Hematopoietic multipotent progenitor cell (in vitro differentiated cells): ENCODE data around the gene FREM2. TPM values are rescaled to one million over a fixed set of nuclear protein-coding genes. Genes with fewer than 3 reads are reported as not detected.

Experiments
- DNase-seq, 3 donors: peaks; one replicate each; pipeline ENCODE4 v3.0.0-alpha.2; 2011 to 2015; ENCODE audit warnings: low read depth in 2 of 3, low spot score in 2 of 3
- total RNA-seq: library from RNA; depleted of rRNA; stranded (reverse); fragments of >200 nt; gene quantifications from one replicate; pipeline ENCODE4 v1.2.3, GENCODE V29; 2012

Gene FREM2
- total RNA-seq, 1 donor = under 0.01 TPM

GRCh38 chr13:38819053-38819452, 132.2 kb downstream of the FREM2 start:
- no peak for DNase-seq

DNA sequence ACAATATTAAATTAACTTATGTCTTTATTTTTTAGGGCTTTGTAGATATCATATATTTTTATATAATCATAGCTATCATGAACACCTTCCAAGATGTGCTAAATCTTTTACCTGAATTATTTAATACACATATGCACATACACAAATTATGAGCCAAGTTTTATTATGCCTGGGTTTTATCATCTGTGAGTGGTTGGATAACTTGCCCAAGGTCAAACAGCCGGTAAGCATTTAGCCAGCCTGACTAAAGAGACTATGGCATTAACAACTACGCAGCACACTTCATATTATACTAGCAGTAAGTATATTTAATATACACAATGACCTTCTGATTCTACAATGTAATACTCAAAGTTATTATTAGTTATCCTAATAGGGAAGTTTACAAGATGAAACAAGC, 132.7 kb downstream of the FREM2 start:
- DNase-seq = no peak

DNA sequence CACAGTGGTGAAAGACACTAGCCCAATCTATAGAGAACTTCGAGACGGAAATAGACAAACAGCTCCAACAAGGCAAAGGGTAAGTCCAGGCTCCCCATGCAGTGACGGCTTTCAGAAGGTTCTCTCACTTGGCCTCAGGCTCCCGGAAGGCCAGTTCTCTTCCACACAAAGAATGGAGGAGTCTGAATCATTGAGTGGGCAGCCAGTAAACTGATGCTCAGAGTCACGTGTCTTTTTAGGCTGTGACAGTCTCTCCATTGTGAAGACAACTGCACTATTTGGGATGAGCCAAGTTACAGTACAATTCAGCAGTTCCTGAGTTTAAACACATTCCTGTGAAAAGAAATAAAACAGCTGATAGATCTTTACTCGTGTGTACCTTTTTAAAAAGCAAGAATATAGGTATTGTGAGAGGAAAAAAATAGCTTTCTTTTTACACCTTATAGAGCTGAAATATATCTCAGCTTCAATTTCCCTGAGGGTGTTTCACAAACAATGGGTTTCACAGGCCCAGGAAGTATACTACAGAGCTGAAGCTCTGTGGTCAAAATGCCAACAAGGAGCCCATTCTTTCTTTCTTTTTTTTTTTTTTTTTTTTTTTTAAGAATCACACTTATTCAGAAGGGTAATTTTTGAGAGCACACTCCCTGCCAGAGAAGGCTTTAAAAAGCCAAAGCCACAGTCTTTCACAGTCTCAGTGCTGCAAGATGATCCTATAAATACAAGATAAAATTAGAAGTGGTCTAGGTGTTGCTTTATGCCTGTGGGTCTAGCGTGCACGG, 135.1 kb downstream of the FREM2 start:
- no peak for DNase-seq

- DNase-seq = no peak
Observed at GRCh38 chr13:38824342-38824741, 137.5 kb downstream of the FREM2 start.

- DNase-seq = no peak
Observed at GRCh38 chr13:38826182-38826813, 139.4 kb downstream of the FREM2 start.

- DNase-seq = no peak
Observed at GRCh38 chr13:38830442-38831045, 143.7 kb downstream of the FREM2 start.

DNA sequence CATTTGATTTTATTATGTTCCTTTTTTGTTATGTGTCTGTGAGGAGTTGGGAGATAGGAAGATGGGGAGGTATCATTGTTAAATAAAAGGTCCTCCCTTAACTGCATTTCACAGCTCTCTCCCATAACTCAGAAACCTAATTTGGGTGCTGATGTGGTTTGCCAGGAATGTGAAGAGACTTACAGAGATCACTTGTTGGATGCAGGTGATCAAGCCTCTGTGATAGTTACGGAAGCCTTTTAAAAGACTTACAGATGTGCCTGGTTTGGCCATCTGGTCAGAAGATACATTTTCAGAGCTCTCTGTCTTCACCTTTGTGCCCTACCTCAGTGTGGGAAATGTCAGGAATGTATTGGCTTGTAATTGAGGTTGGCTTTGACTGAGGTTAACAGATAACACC, 157.7 kb downstream of the FREM2 start:
- DNase-seq = no peak

- no peak for DNase-seq
Observed at GRCh38 chr13:38848360-38848759, 161.5 kb downstream of the FREM2 start.

GRCh38 chr13:38849315-38849714, 162.4 kb downstream of the FREM2 start:
- no peak for DNase-seq

GRCh38 chr13:38850868-38851626, 164.2 kb downstream of the FREM2 start:
- DNase-seq = no peak

- DNase-seq = no peak
Observed at GRCh38 chr13:38854226-38854625, 167.3 kb downstream of the FREM2 start.

- no peak for DNase-seq
Observed at GRCh38 chr13:38856065-38856464, 169.2 kb downstream of the FREM2 start.

DNA sequence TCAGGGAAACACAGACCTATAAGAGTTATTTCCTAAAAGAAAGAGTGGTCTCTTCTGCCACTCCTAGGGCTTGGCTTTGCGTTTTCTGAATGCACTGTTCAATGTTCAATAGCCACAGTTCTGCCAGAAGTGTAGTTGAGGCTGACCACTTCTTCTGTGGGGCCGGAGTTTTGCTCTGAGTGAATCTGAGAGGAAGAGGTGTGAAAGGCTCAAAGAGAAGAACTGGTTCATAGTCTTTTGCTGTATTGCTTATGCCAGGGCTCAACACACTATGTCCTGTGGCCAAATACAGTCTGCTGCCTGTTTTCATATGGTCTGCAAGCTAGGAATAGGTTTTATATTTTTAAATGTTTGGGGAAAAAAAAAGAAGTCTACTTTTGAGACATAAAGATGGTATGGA, 175.6 kb downstream of the FREM2 start:
- no peak for DNase-seq

- DNase-seq = no peak
Observed at GRCh38 chr13:38863536-38863935, 176.7 kb downstream of the FREM2 start.

DNA sequence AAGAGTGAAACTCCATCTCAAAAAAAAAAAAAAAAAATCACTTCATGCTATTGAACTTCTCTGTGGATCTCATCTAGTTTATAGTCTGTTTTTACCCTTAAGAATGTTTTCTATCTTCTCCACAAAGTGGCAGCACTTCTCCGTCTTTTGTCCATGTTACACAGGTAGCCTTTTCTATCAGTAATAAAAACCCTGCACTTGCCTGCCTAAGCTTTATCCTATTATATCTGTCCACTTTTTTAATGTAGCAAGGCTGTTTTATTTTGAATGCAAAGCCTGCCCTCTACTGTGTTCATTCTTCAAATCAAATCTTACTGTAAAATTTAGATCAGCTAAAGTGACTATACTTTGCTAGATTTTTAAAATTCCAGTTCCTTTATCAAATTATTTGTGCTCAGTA, 179.8 kb downstream of the FREM2 start:
- no peak for DNase-seq

DNA sequence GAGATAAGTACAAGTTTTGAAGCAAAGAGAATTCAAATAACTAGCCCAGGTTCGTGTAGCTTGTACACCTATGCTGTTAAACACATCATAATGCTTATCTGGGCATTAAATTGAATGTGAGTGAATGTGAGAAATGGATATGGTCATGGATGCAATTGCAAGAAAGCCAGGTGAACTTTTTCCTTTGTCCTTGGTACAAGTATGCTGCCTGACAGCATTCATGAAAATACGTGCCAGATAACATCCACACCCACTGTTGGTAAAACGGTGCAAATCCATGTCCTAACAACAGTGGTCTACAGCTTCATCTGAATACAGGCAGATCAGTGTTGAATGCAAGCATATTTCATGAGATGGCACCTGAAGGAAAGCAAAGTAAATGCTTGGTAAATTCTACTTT, 181.5 kb downstream of the FREM2 start:
- DNase-seq = no peak

- DNase-seq = no peak
Observed at GRCh38 chr13:38868870-38869269, 182.0 kb downstream of the FREM2 start.

GRCh38 chr13:38871275-38871674, 184.4 kb downstream of the FREM2 start:
- DNase-seq = no peak

DNA sequence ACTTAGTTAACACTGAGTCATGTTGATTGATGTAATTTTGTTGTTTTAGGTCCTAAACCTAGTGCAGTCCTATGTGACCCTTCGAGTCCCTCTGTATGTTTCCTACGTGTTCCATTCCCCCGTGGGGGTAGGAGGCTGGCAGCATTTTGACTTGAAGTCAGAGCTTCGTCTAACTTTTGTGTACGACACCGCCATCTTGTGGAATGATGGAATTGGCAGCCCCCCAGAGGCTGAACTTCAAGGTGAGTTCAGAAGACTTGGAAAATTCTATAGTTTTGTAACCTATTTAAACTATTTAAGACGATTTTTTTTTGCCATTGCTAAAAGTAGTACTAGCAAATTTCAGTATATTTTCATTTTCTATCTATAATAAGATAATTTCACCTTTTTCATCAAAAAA, 185.8 kb downstream of the FREM2 start:
- peak in 2 of 3 donors; percentile 26 to 56 for DNase-seq

DNA sequence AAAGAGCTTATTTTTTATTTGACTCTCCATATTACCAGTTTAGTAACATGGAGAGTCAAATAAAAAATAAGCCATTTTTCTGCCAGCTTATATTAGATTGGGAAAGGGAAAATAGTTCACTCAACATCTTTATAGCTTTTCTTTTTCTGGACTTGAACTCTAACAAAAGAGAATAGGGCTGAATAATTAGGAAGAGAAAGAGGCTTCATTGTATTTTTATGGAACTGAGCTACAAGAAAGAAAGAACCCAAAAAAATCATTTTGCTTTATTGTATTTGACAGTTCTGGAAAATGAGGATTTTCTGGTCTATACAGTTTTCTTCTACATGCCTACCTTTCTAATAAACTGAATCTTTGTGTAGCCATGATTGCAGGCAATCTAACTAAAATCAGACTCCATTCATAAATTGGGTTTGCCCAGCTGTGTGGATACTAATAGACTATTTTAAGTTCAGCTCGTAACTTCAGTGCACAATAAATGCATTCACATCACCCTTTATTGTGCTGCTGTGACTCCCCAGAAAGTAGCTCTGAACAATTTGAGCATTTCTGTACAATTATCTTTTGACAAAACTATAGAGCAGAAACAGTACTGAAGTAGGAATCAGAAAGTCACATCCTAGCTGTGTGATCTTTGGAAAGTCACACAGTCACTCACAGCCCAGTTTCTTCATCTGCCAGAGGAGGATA, 188.5 kb downstream of the FREM2 start:
- DNase-seq = no peak

GRCh38 chr13:38879278-38879677, 192.4 kb downstream of the FREM2 start:
- DNase-seq = no peak
